Body of pancreas (tissue), 4 donors: ENCODE measurements around the gene ZNF79. TPM values are rescaled to one million over a fixed set of nuclear protein-coding genes. Genes with fewer than 3 reads are reported as not detected.

ENCODE experiments used
- ATAC-seq: fragments of 150-250 bp; one replicate; pipeline ENCODE4 v1.9.1; 2016
- DNase-seq, 4 donors: peaks; one replicate each; pipeline ENCODE4 v3.0.0-alpha.2; 2019
- H3K27ac ChIP-seq, 4 donors: fragments of 200-600 bp; sonication (generic); 1 replicate in 3 of 4; 2 replicates in 1 of 4; pipeline versions ENCODE4 v1.5.1 to v1.6.1; 2016 to 2019; ENCODE audit warnings: mild to moderate bottlenecking in 1 of 4, mixed read lengths in 1 of 4, moderate library complexity in 1 of 4
- H3K27me3 ChIP-seq, 2 donors: fragments of 200-600 bp; sonication (generic); one replicate each; pipeline ENCODE4 v1.6.0; 2016; ENCODE audit warnings: mild to moderate bottlenecking in 1 of 2
- H3K36me3 ChIP-seq, 2 donors: fragments of 200-600 bp; sonication (generic); replicated peaks in 1 of 2; 2 replicates each; pipeline ENCODE4 v1.5.1; 2016; ENCODE audit warnings: low read depth in 2 of 2; ENCODE audit not compliant: insufficient read depth in 1 of 2
- H3K4me1 ChIP-seq: fragments of 200-600 bp; sonication (generic); one replicate; pipeline ENCODE4 v1.6.0; 2016
- H3K4me3 ChIP-seq, 2 donors: fragments of 200-600 bp; sonication (generic); 1 replicate in 1 of 2; 2 replicates in 1 of 2; pipeline ENCODE4 v1.5.1; 2016 to 2019
- H3K9me3 ChIP-seq, 3 donors: fragments of 200-600 bp; sonication (generic); 1 replicate in 2 of 3; 2 replicates in 1 of 3; pipeline ENCODE4 v1.5.1; 2016
- POLR2A ChIP-seq, 3 donors: fragments of 450-650 bp; IDR thresholded peaks; one replicate each; pipeline ENCODE4 v1.6.1; 2016; ENCODE audit warnings: antibody characterized with exemption in 3 of 3, mild to moderate bottlenecking in 2 of 3
- WGBS, 2 donors: methylation state at CpG; one replicate each; pipeline ENCODE4 v1.1.5; 2017; 5-methylcytosine and 5-hydroxymethylcytosine counted together
- intact Hi-C: fragments of 100-400 bp; cut with DNase I; formaldehyde crosslinking; loops from one replicate; pipeline ENCODE4 v1.15.1; 2023
- total RNA-seq, 2 donors: library from RNA; depleted of rRNA; stranded (reverse); fragments of >200 nt; gene quantifications; one replicate each; pipeline ENCODE4 v1.1.0, GENCODE V29; 2016
- TF ChIP-seq, protein P1 (sequence below), 7 experiments: fragments of 450-650 bp in 4 of 7; fragments of 200-600 bp in 3 of 7; sonication (generic) in 3 of 7; IDR thresholded peaks; one replicate each; pipeline ENCODE4 v1.5.1; 2016 to 2019; ENCODE audit warnings: antibody characterized with exemption in 7 of 7

ZNF79 gene
- total RNA-seq, 2 donors from 2014 or later: 4.7 to 11.5 TPM

DNA sequence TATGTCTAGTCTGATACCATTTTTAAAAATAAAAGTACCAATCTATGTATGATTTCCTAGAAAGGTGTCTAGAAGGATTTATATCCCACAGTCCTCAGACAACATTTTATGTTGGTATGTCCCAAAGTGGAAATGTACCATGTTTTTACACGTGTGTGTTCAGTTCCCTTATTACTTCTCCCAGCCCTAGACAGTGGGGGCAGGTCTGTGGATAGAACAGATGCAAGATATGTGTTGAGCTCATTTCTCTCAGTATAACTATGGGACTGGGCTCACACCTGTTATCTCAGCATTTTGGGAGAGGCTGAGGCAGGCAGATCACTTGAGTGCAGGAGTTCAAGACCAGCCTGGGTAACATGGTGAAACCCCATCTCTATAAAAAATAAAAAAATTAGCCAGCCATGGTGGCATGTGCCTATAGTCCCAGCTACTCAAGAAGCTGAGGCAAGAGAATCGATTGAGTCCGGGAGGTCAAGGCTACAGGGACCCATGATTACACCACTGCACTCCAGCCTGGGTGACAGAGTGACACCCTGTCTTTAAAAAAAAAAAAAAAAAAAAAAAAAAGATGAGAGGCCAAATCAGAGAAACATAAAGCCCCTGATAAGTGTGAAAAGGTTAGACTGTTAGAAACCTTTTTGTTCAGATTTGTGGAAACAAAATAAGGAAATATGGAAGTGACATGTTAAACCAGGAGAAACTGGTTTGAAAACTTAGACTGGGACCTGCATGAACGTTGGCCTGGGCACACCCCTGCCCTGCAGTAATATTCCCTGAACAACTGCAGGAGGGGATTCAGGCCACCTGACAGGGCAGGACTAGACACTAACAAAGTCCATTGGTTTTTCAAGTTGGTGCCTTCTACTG is 34.6 kb upstream of the ZNF79 start:
- Histone ChIP-seq H3K36me3 (no peaks in the 10 kb centered on the region), H3K4me1 (no peaks in the 10 kb centered on the region), H3K27ac (no peak overlapping the region), H3K4me3 (no peak overlapping the region), H3K27me3 (no peaks in the 10 kb centered on the region), H3K9me3 (no peaks in the 10 kb centered on the region)
- TF ChIP-seq POLR2A (IDR thresholded peaks at IDR 0.05): no peak
- TF ChIP-seq, protein P1, sequence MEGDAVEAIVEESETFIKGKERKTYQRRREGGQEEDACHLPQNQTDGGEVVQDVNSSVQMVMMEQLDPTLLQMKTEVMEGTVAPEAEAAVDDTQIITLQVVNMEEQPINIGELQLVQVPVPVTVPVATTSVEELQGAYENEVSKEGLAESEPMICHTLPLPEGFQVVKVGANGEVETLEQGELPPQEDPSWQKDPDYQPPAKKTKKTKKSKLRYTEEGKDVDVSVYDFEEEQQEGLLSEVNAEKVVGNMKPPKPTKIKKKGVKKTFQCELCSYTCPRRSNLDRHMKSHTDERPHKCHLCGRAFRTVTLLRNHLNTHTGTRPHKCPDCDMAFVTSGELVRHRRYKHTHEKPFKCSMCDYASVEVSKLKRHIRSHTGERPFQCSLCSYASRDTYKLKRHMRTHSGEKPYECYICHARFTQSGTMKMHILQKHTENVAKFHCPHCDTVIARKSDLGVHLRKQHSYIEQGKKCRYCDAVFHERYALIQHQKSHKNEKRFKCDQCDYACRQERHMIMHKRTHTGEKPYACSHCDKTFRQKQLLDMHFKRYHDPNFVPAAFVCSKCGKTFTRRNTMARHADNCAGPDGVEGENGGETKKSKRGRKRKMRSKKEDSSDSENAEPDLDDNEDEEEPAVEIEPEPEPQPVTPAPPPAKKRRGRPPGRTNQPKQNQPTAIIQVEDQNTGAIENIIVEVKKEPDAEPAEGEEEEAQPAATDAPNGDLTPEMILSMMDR (IDR thresholded peaks at IDR 0.05): no peak
- WGBS, 2 donors: 63 to 69% methylated on average over 4 of the region's 4 CpGs
- no peak for DNase-seq
- no peak for ATAC-seq
- intact Hi-C loops: no loop called here

DNA sequence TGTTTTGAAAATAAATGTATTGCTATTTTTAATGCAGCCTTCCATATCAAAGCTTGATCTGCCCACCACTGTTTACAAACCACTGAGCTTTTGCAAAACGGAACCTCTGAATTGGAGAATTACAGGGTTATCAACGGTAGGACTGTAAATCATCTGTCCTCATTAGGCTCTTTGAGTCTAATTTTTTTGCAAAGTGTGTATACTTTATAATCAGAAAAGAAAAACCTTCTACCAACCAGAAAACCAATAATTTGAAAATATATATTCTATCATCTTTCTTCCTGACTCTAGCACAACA is 34.0 kb upstream of the ZNF79 start:
- H3K27ac ChIP-seq: no peak overlapping the region
- no peak for TF ChIP-seq POLR2A (IDR thresholded peaks at IDR 0.05)
- TF ChIP-seq, protein P1 (IDR thresholded peaks at IDR 0.05): no peak
- H3K27me3 ChIP-seq: no peaks in the 10 kb centered on the region
- no peak overlapping the region for H3K4me3 ChIP-seq
- DNase-seq: no peak
- WGBS, 2 donors: 67 to 77% methylated on average over 2 of the region's 2 CpGs
- no peaks in the 10 kb centered on the region for H3K9me3 ChIP-seq
- intact Hi-C loops: no loop called here
- no peaks in the 10 kb centered on the region for H3K36me3 ChIP-seq
- ATAC-seq: no peak
- no peaks in the 10 kb centered on the region for H3K4me1 ChIP-seq

DNA sequence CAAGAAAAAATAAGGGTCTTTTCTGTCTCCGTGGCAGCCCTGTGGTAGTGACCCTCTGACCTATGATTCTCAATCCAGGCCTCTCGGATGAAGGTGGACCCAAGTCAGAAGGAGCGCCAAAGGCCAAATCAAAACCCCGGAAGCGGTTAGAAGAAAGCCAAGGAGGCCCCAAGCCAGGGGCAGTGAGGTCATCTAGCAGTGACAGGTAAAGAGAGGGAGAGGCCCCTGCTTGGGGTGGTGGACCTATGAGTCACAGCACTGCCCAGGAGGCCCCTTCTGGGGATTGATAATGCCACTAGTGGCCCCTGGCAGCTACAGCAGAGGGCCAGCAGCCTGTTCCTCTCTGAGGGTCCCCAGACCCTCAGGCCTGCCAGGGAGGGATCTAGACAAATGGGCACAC is 33.6 kb upstream of the ZNF79 start:
- TF ChIP-seq, protein P1 (IDR thresholded peaks at IDR 0.05): no peak
- no peak for TF ChIP-seq POLR2A (IDR thresholded peaks at IDR 0.05)
- intact Hi-C loops: no loop called here
- Histone ChIP-seq H3K4me1 (no peaks in the 10 kb centered on the region), H3K27ac (no peak overlapping the region), H3K36me3 (no peaks in the 10 kb centered on the region), H3K4me3 (no peak overlapping the region), H3K9me3 (no peaks in the 10 kb centered on the region), H3K27me3 (no peaks in the 10 kb centered on the region)
- 75 to 77% methylated on average over 5 of the region's 5 CpGs for whole genome bisulfite sequencing, 2 donors
- ATAC-seq (no peak), DNase-seq (no peak)

DNA sequence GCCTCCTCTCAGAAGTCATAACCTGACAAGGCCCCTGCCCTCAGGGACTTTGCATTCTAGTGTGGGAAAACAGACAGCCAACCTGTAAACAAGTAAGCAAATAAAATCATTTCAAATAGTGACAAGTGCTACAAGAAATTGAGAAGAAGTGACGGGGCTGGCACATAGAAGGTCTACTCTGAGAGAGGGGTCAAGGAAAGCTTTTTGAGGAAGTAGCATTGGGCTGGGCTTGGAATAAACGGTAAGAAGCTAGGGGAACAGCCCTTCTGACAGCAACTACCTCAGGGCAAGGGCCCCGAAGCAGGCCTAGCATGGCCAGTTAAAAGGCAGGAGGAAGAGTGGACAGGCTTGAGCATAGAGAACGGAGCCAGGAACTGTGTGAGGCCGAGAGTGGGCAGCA is 32.0 kb upstream of the ZNF79 start:
- no peaks in the 10 kb centered on the region for H3K9me3 ChIP-seq
- H3K36me3 ChIP-seq: no peaks in the 10 kb centered on the region
- WGBS, 2 donors: 80 to 87% methylated on average over 5 of the region's 5 CpGs
- DNase-seq: no peak
- TF ChIP-seq, protein P1 (IDR thresholded peaks at IDR 0.05): no peak
- no peak for TF ChIP-seq POLR2A (IDR thresholded peaks at IDR 0.05)
- no peak for ATAC-seq
- peaks cover 4% of the 10 kb centered on the region for H3K4me1 ChIP-seq
- no peaks in the 10 kb centered on the region for H3K27me3 ChIP-seq
- intact Hi-C loops: no loop called here
- H3K4me3 ChIP-seq: no peak overlapping the region
- H3K27ac ChIP-seq: no peak overlapping the region

DNA sequence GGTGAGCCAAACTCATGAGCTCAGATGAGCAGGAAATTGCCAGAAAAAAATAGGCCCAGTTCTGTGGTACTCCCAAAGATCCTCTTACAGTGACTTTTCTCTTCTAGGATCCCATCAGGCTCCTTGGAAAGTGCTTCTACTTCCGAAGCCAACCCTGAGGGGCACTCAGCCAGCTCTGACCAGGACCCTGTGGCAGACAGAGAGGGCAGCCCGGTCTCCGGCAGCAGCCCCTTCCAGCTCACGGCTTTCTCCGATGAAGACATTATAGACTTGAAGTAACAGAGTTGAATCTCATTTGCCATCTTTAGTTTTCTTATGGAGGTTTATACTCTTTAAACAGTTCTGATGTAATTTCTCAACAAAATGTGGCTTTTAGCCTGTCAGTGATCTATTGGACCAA is 31.2 kb upstream of the ZNF79 start:
- no peaks in the 10 kb centered on the region for H3K9me3 ChIP-seq
- H3K4me1 ChIP-seq: peaks cover 9% of the 10 kb centered on the region
- H3K4me3 ChIP-seq: no peak overlapping the region
- WGBS, 2 donors: 89 to 91% methylated on average over 5 of the region's 5 CpGs
- H3K27ac ChIP-seq: no peak overlapping the region
- ATAC-seq: no peak
- DNase-seq: no peak
- intact Hi-C loops: no loop called here
- no peak for TF ChIP-seq POLR2A (IDR thresholded peaks at IDR 0.05)
- TF ChIP-seq, protein P1 (IDR thresholded peaks at IDR 0.05): no peak
- no peaks in the 10 kb centered on the region for H3K27me3 ChIP-seq
- no peaks in the 10 kb centered on the region for H3K36me3 ChIP-seq
